PFSK-1 (cell line): ENCODE data around the gene PLXNA3.

Source experiments
- FOXP2 ChIP-seq: optimal IDR thresholded peaks from 2 replicates; pipeline ENCODE3; 2011; ENCODE audit warnings: borderline replicate concordance, control low read depth, inconsistent platforms; ENCODE audit not compliant: insufficient read depth; ENCODE audit errors: extremely low read length, extremely low read depth
- POLR2AphosphoS5 ChIP-seq: IDR thresholded peaks from 2 replicates; pipeline ENCODE4 v1.6.1; 2012; ENCODE audit warnings: low read depth, mild to moderate bottlenecking, control low read depth, low read length, moderate library complexity
- REST ChIP-seq, 2 experiments: IDR thresholded peaks; 2 replicates each; pipeline versions ENCODE4 v1.6.1 to v1.8.0; 2011 to 2012; ENCODE audit warnings: low read depth in 2 of 2, low read length in 2 of 2, control low read depth in 1 of 2, inconsistent platforms in 1 of 2, mild to moderate bottlenecking in 1 of 2, moderate library complexity in 1 of 2; ENCODE audit not compliant: insufficient read depth in 1 of 2
- SIN3A ChIP-seq: IDR thresholded peaks from 2 replicates; pipeline ENCODE4 v1.6.1; 2012; ENCODE audit warnings: mild to moderate bottlenecking, low read length, moderate library complexity, borderline replicate concordance; ENCODE audit not compliant: insufficient read depth
- TAF1 ChIP-seq: IDR thresholded peaks from 2 replicates; pipeline ENCODE4 v1.6.1; 2012; ENCODE audit warnings: low read length, control low read depth, borderline replicate concordance; ENCODE audit not compliant: insufficient read depth

- TF ChIP-seq TAF1, result no peak
- no peak for TF ChIP-seq FOXP2
- TF ChIP-seq REST (IDR thresholded peaks at IDR 0.05; ENCODE audit: insufficient read depth in 1 of 2, low read depth in 2 of 2, low read length in 2 of 2), result no peak
- TF ChIP-seq POLR2AphosphoS5, result no peak
- no peak for TF ChIP-seq SIN3A
Measured at GRCh38 chrX:154490021-154490413, 31.9 kb downstream of the PLXNA3 start.
